ENCODE data around the gene DCBLD2. TPM values are rescaled to one million over a fixed set of nuclear protein-coding genes. Genes with fewer than 3 reads are reported as not detected.

The DCBLD2 gene
- total and polyA plus RNA-seq, 2 of the 13 experiments (the other 11 are each of a cell fraction or from before 2014, with no cell fraction given) = 43.8 to 56.9 TPM

- TF ChIP-seq ZBTB10 (CRISPR knock-in tag; IDR thresholded peaks at IDR 0.05; ENCODE audit: borderline replicate concordance) (peak; percentile 35; the same call in 1 of the 2 replicates), FOXP1 (IDR thresholded peaks at IDR 0.05) (no peak), FOXP1 (CRISPR knock-in tag; IDR thresholded peaks at IDR 0.05) (peak; percentile 67), ETV5 (CRISPR knock-in tag; IDR thresholded peaks at IDR 0.05; ENCODE audit: borderline replicate concordance) (peak; percentile 86), ZBTB38 (CRISPR knock-in tag; IDR thresholded peaks at IDR 0.05) (no peak), FOXK1 (CRISPR knock-in tag; IDR thresholded peaks at IDR 0.05; ENCODE audit: borderline replicate concordance, low read depth) (no peak), FOXO1 (CRISPR knock-in tag; IDR thresholded peaks at IDR 0.05) (0 out of 2 replicates have a peak, but pooled peaks have one; percentile 29), MED1 (CRISPR knock-in tag; IDR thresholded peaks at IDR 0.05) (peak; percentile 76), ARID3A (IDR thresholded peaks at IDR 0.05; ENCODE audit: low read depth, low read length) (peak; percentile 25; the same call in 1 of the 2 replicates), RFXAP (CRISPR knock-in tag; IDR thresholded peaks at IDR 0.05; ENCODE audit: borderline replicate concordance) (peak; percentile 68; the same call in 1 of the 2 replicates), MIXL1 (CRISPR knock-in tag; IDR thresholded peaks at IDR 0.05) (peak; percentile 87), NCOA2 (CRISPR knock-in tag; IDR thresholded peaks at IDR 0.05) (peak; percentile 87), IKZF1 (IDR thresholded peaks at IDR 0.05) (no peak), E2F1 (CRISPR knock-in tag; IDR thresholded peaks at IDR 0.05) (no peak), NR2F6 (IDR thresholded peaks at IDR 0.05) (no peak), NR2F6 (CRISPR knock-in tag; IDR thresholded peaks at IDR 0.05) (peak; percentile 61), ELF3 (CRISPR knock-in tag; IDR thresholded peaks at IDR 0.05) (0 out of 2 replicates have a peak, but pooled peaks have one; percentile 48)
- TF ChIP-seq, protein P1, sequence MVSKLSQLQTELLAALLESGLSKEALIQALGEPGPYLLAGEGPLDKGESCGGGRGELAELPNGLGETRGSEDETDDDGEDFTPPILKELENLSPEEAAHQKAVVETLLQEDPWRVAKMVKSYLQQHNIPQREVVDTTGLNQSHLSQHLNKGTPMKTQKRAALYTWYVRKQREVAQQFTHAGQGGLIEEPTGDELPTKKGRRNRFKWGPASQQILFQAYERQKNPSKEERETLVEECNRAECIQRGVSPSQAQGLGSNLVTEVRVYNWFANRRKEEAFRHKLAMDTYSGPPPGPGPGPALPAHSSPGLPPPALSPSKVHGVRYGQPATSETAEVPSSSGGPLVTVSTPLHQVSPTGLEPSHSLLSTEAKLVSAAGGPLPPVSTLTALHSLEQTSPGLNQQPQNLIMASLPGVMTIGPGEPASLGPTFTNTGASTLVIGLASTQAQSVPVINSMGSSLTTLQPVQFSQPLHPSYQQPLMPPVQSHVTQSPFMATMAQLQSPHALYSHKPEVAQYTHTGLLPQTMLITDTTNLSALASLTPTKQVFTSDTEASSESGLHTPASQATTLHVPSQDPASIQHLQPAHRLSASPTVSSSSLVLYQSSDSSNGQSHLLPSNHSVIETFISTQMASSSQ (IDR thresholded peaks at IDR 0.05; ENCODE audit: low read depth) = peak; percentile 92
- TF ChIP-seq, protein P1 (CRISPR knock-in tag; IDR thresholded peaks at IDR 0.05; ENCODE audit: borderline replicate concordance) = peak; percentile 96
- TF ChIP-seq, protein P2, sequence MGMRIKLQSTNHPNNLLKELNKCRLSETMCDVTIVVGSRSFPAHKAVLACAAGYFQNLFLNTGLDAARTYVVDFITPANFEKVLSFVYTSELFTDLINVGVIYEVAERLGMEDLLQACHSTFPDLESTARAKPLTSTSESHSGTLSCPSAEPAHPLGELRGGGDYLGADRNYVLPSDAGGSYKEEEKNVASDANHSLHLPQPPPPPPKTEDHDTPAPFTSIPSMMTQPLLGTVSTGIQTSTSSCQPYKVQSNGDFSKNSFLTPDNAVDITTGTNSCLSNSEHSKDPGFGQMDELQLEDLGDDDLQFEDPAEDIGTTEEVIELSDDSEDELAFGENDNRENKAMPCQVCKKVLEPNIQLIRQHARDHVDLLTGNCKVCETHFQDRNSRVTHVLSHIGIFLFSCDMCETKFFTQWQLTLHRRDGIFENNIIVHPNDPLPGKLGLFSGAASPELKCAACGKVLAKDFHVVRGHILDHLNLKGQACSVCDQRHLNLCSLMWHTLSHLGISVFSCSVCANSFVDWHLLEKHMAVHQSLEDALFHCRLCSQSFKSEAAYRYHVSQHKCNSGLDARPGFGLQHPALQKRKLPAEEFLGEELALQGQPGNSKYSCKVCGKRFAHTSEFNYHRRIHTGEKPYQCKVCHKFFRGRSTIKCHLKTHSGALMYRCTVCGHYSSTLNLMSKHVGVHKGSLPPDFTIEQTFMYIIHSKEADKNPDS (CRISPR knock-in tag; IDR thresholded peaks at IDR 0.05) = peak; percentile 76; the same call in 1 of the 2 replicates
Observed at GRCh38 chr3:98777286-98777685, 124.2 kb downstream of the DCBLD2 start (continued).

Data from HepG2 (cell line).